ENCODE data around the gene MRFAP1L1.

Gene MRFAP1L1

DNA sequence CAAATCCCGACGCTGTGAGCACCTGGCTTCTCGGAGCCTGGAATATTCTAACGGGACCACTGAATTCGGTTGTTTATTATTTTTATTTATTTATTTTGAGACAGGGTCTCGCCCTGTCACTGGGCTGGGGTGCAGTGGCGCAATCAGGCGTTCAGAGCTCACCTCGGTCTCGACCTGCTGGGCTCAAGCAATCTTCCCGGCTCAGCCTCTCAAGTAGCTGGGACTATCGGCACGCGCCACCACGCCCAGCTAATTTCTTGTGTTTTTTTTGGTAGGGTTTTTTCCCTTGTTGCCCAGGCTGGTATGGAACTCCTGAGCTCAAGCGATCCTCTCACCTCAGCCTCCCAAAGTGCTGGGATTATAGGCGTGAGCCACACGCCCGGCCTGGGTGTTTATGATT lies 37.5 kb downstream of the MRFAP1L1 start:
- peaks cover 11% of the 10 kb centered on the region for H3K79me2 ChIP-seq (ENCODE audit: insufficient read depth, low read length)
- peaks cover 17% of the 10 kb centered on the region for H3K36me3 ChIP-seq (ENCODE audit: insufficient read depth, low read length)
- H3K27ac ChIP-seq (ENCODE audit: low read depth, low read length, poor library complexity, severe bottlenecking) = no peak overlapping the region
- H3K4me2 ChIP-seq (ENCODE audit: low read length) = no peak overlapping the region
- no peaks in the 10 kb centered on the region for H3K9me2 ChIP-seq (ENCODE audit: low read depth, low read length)
- no peaks in the 10 kb centered on the region for H3K27me3 ChIP-seq (ENCODE audit: insufficient read depth, low read length)
- no peaks in the 10 kb centered on the region for H3F3A ChIP-seq (ENCODE audit: insufficient read depth, low read length)
- H3K9me3 ChIP-seq (ENCODE audit: low read length) = no peaks in the 10 kb centered on the region
- H2AFZ ChIP-seq (ENCODE audit: low read length) = no peak overlapping the region
- H3K9ac ChIP-seq (ENCODE audit: low read length) = no peak overlapping the region
- TF ChIP-seq EZH2 (IDR thresholded peaks at IDR 0.05; ENCODE audit: borderline replicate concordance, low read length) = no peak
- H3K4me3 ChIP-seq (ENCODE audit: low read depth, low read length, poor library complexity, severe bottlenecking) = no peak overlapping the region
- peaks cover 31% of the 10 kb centered on the region for H3K4me1 ChIP-seq (ENCODE audit: insufficient read depth, low read length, severe bottlenecking)
- H4K20me1 ChIP-seq (ENCODE audit: insufficient read depth, low read length) = no peaks in the 10 kb centered on the region

DNA sequence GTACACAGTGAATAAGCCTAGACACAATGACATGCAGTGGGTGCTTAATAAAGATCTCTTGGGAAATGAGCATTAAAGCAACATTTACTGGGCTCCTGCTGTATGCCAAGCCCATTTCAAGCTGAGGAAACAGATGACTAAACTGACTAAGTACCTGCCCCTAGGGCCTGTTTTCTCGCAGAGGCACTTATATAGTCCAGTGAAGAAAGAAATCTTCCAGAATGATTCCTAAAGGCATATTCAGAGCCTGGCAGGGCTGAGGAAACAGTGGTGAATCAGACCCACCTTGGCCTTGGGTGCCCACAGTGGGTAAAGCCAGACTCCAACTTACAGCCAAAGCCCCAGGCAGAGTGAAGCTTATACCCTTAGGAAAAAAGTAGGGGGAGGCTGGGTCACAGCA lies 38.0 kb downstream of the MRFAP1L1 start:
- H3K4me3 ChIP-seq (ENCODE audit: low read depth, low read length, poor library complexity, severe bottlenecking) = no peak overlapping the region
- no peak for TF ChIP-seq EZH2 (IDR thresholded peaks at IDR 0.05; ENCODE audit: borderline replicate concordance, low read length)
- TF ChIP-seq, protein P1, sequence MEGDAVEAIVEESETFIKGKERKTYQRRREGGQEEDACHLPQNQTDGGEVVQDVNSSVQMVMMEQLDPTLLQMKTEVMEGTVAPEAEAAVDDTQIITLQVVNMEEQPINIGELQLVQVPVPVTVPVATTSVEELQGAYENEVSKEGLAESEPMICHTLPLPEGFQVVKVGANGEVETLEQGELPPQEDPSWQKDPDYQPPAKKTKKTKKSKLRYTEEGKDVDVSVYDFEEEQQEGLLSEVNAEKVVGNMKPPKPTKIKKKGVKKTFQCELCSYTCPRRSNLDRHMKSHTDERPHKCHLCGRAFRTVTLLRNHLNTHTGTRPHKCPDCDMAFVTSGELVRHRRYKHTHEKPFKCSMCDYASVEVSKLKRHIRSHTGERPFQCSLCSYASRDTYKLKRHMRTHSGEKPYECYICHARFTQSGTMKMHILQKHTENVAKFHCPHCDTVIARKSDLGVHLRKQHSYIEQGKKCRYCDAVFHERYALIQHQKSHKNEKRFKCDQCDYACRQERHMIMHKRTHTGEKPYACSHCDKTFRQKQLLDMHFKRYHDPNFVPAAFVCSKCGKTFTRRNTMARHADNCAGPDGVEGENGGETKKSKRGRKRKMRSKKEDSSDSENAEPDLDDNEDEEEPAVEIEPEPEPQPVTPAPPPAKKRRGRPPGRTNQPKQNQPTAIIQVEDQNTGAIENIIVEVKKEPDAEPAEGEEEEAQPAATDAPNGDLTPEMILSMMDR (IDR thresholded peaks at IDR 0.05; ENCODE audit: low read length) = no peak

DNA sequence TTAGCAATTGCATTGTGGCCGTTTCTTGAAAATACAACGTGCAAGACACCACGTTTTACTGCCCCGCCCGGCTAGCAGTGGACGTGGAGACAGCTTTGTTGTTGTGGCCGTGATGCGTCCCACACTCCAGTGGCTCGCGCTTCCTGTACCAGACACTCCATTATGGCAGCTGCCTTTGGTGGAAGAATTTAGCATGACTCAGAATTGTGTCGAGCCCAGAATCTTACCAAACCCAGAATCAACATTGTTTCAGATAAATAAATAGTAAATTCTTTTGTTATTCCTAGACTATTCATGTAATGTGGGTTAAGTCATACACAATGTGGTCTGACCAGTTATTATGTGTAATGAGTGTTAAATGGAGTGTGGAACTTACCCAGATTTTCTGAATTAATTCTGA lies 41.3 kb downstream of the MRFAP1L1 start:
- Histone ChIP-seq H4K20me1 (ENCODE audit: insufficient read depth, low read length) (no peaks in the 10 kb centered on the region), H3K79me2 (ENCODE audit: insufficient read depth, low read length) (no peaks in the 10 kb centered on the region), H3K4me2 (ENCODE audit: low read length) (no peak overlapping the region), H3K4me3 (ENCODE audit: low read depth, low read length, poor library complexity, severe bottlenecking) (no peak overlapping the region), H3K9me3 (ENCODE audit: low read length) (no peaks in the 10 kb centered on the region), H3K4me1 (ENCODE audit: insufficient read depth, low read length, severe bottlenecking) (peaks cover under 1% of the 10 kb centered on the region), H3K9me2 (ENCODE audit: low read depth, low read length) (no peaks in the 10 kb centered on the region), H3K9ac (ENCODE audit: low read length) (no peak overlapping the region), H3K27ac (ENCODE audit: low read depth, low read length, poor library complexity, severe bottlenecking) (no peak overlapping the region), H2AFZ (ENCODE audit: low read length) (no peak overlapping the region), H3F3A (ENCODE audit: insufficient read depth, low read length) (no peaks in the 10 kb centered on the region), H3K27me3 (ENCODE audit: insufficient read depth, low read length) (no peaks in the 10 kb centered on the region), H3K36me3 (ENCODE audit: insufficient read depth, low read length) (no peaks in the 10 kb centered on the region)
- TF ChIP-seq, protein P1 (IDR thresholded peaks at IDR 0.05; ENCODE audit: low read length) = no peak
- no peak for TF ChIP-seq EZH2 (IDR thresholded peaks at IDR 0.05; ENCODE audit: borderline replicate concordance, low read length)

More for the DNA sequence above, 38.0 kb downstream of the MRFAP1L1 start:
- Histone ChIP-seq H3K4me1 (ENCODE audit: insufficient read depth, low read length, severe bottlenecking) (peaks cover 26% of the 10 kb centered on the region), H3F3A (ENCODE audit: insufficient read depth, low read length) (no peaks in the 10 kb centered on the region), H3K9me2 (ENCODE audit: low read depth, low read length) (no peaks in the 10 kb centered on the region), H3K36me3 (ENCODE audit: insufficient read depth, low read length) (peaks cover 17% of the 10 kb centered on the region), H3K9ac (ENCODE audit: low read length) (no peak overlapping the region), H3K9me3 (ENCODE audit: low read length) (no peaks in the 10 kb centered on the region), H3K4me2 (ENCODE audit: low read length) (no peak overlapping the region), H2AFZ (ENCODE audit: low read length) (no peak overlapping the region), H3K79me2 (ENCODE audit: insufficient read depth, low read length) (peaks cover 11% of the 10 kb centered on the region), H3K27ac (ENCODE audit: low read depth, low read length, poor library complexity, severe bottlenecking) (no peak overlapping the region), H3K27me3 (ENCODE audit: insufficient read depth, low read length) (no peaks in the 10 kb centered on the region), H4K20me1 (ENCODE audit: insufficient read depth, low read length) (no peaks in the 10 kb centered on the region)

DNA sequence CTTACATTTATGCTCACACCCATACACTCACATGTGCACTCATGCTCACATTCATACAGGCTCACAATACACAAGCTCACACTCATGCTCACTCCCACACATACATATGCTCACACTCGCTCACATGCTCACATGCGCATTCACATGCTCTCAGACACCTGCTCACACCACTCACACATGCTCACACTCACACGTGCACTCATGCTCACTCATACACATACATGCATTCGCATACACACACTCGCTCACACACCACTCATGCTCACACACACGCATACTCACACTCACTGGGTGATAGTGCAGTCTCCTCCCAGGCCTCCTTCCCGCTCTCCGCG lies 44.4 kb downstream of the MRFAP1L1 start:
- Histone ChIP-seq H3K9me2 (ENCODE audit: low read depth, low read length) (no peaks in the 10 kb centered on the region), H4K20me1 (ENCODE audit: insufficient read depth, low read length) (no peaks in the 10 kb centered on the region), H3K4me1 (ENCODE audit: insufficient read depth, low read length, severe bottlenecking) (no peaks in the 10 kb centered on the region), H3K27ac (ENCODE audit: low read depth, low read length, poor library complexity, severe bottlenecking) (no peak overlapping the region), H3K4me3 (ENCODE audit: low read depth, low read length, poor library complexity, severe bottlenecking) (no peak overlapping the region), H3K27me3 (ENCODE audit: insufficient read depth, low read length) (no peaks in the 10 kb centered on the region), H3K79me2 (ENCODE audit: insufficient read depth, low read length) (no peaks in the 10 kb centered on the region), H2AFZ (ENCODE audit: low read length) (no peak overlapping the region), H3K36me3 (ENCODE audit: insufficient read depth, low read length) (no peaks in the 10 kb centered on the region), H3K4me2 (ENCODE audit: low read length) (no peak overlapping the region), H3K9ac (ENCODE audit: low read length) (no peak overlapping the region), H3K9me3 (ENCODE audit: low read length) (no peaks in the 10 kb centered on the region), H3F3A (ENCODE audit: insufficient read depth, low read length) (no peaks in the 10 kb centered on the region)
- TF ChIP-seq EZH2 (IDR thresholded peaks at IDR 0.05; ENCODE audit: borderline replicate concordance, low read length) = no peak
- TF ChIP-seq, protein P1 (IDR thresholded peaks at IDR 0.05; ENCODE audit: low read length) = no peak

All from OCI-LY1 (cell line).